Effector CD4-positive, alpha-beta T cell (primary cell): ENCODE measurements around the gene FOXP4.

ENCODE experiments used
- DNase-seq: peaks from one replicate; pipeline ENCODE4 v3.0.0-alpha.2; 2020

Gene FOXP4

GRCh38 chr6:41547799-41548097, 1.6 kb downstream of the FOXP4 start:
- no peak for DNase-seq

GRCh38 chr6:41548098-41548840, 2.1 kb downstream of the FOXP4 start:
- DNase-seq = no peak

DNA sequence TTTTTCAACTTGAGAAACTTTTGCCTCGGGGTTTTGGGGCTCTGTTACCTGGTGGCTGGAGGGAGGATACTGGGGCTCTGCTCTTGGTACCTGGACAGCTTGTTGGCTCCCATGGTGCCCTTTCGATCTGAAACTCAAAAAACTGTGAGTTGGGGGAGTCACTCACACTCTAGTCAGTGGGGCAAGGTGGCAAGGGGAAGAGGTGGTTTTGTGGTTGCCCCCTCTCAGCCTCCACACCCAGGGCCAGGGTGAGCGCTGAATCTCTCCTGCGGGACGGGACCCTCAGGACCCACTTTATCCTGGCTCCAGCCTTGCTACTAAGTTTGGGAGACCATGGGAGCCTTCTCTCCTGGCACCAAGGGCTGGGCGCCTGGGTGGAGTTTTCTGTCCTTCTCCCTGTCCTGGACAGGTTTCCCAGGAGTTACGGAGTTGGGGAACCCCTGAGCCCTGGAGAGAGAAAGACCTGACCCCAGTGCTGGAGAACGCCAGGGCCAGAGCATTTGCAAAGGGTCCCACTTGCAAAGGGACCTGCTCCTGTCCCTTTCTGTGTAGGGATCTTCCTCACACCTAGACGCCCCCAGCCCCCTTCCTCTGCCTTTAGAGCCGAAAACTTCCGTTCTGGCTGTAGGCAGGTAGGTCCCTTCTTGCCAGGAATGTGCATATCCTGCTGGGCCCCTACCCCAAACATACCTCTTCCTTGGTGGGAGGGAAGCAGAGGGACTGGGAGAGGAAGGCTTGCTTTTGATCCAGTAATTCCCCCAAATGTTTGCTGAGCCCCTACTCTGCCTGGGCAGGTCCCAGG, 2.9 kb downstream of the FOXP4 start:
- no peak for DNase-seq

- DNase-seq = no peak
Measured at GRCh38 chr6:41549673-41550072, 3.5 kb downstream of the FOXP4 start.

DNA sequence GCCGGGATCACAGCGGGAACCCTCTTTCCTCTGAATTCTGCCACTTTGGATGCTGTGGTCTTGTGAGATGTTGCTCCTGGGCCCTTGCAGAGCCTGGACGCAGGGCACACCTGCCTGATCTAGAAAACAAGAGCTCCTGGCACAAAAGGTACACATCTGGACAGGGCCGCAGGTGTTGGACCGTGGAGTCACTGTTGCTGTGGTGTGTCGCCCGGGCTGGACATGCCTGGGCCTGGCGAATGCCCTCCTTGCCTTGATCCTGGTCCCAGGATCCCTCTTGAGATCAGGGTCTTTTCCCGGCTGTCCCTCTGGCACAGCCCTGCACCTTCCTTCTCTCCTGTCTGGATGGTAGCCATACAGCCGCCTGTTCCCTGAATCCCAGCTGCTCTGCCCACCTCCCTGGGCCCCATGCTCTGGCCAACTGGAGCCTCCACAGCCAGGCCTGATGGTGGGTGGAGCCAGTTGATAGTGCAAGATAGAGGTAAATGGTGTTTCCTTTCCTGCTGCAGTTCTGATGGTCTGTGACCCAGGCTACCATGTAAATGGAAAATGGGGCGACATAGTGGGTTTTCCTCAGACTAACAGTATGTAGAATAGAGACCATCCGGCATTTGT, 5.0 kb downstream of the FOXP4 start:
- no peak for DNase-seq

DNA sequence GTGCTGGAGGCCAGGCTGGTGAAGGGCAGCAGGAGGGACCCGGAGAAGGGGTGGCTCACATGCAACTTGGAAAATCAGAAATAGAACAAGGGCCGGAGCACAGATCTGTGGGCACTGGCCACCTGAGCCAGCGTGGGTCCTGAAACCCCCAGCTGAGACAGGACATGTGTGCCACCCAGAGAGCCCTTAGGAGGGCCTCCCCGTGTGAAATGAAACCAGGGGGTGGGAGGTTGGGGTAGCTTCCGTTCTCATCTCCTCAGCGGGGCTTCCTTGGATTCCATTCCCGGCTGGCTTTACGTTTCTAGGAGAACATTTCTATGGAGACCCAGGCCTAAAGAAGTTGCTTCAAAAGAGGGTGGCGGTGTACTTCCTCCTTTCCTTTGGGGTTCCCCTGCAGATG, 5.7 kb downstream of the FOXP4 start:
- no peak for DNase-seq

DNA sequence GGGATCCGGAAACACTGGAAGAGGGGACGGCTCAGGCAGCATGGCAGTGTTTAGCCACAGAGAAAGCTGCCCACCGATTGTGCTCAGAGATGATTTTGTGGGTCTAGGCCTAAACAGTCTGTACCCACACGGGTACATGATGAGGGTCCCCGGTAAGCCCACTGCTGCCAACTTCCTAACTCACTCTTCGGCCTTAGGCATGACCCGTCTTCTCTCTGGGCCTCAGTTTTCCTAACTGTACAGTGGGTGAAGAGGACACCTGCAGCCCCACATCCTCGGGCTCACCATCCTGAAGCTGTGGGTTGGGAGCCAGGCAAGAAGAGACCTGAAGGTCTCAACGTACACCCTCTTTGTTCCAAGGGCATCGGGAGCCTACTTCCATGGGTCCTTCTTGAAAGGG, 6.5 kb downstream of the FOXP4 start:
- no peak for DNase-seq

- DNase-seq = no peak
Measured at GRCh38 chr6:41553405-41553999, 7.3 kb downstream of the FOXP4 start.

DNA sequence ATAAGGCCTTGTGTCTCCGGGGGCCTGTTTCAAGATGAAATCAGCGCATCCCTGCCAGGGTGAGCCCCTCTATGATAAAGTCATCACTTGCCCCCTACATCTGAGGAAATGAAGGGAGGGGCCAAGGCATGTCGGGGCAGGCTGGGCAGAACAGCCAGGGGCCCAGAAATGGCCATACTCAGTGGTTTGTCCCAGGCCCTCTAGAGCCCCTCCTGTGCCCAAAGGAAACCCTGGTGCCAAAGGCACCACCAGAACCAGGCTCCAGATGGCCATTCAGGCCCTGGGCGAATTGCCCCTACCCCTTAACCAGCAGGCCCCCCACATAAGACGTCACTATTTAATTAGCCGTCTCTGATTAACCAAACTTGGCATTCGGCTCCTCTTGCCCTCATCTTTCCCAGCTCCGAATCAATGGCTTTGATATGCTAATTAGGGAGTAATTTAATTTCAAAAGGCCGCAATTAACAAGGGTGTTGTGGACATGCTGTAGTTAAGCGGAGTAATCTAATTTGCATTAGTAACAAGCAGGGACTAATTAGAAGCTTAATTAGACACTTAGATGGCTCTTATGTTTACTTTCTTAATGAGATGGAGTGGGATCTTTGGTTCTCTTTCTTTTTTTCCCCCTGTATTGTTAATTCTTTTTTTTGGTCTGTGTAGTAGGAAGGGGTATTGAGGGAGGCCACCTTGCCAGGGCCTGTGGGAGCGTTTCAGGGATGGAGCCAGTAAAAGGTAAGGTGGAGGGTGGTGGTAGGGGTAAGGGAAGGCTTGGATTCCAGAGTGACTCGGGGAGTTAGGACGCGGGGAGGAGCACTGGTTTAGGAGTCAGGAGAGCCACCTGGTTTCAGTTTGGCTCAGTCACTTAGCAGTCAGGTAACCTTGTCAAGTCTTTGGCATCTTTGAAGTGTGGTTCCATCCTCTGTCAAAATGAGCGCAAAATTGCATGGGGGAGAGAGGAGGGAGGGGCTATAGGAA, 9.4 kb downstream of the FOXP4 start:
- DNase-seq = no peak

DNA sequence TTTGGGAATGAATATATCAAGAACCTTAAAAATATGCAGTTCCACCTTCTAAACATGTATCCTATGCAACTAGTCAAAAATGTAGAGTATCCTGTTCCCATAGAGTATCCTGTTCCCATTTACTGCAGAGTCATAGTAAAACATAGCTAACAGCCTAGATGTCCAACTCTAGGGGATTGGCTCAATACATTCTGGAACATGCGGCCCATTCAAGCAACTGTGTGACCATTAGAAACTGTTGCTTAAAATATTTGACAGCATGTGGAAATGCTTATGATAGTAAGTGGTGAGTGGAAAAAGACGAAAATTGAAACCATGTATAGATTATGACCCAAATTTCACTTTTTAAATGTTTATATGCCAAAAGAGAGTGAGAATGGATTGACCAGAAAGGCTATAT, 11.2 kb downstream of the FOXP4 start:
- no peak for DNase-seq

DNA sequence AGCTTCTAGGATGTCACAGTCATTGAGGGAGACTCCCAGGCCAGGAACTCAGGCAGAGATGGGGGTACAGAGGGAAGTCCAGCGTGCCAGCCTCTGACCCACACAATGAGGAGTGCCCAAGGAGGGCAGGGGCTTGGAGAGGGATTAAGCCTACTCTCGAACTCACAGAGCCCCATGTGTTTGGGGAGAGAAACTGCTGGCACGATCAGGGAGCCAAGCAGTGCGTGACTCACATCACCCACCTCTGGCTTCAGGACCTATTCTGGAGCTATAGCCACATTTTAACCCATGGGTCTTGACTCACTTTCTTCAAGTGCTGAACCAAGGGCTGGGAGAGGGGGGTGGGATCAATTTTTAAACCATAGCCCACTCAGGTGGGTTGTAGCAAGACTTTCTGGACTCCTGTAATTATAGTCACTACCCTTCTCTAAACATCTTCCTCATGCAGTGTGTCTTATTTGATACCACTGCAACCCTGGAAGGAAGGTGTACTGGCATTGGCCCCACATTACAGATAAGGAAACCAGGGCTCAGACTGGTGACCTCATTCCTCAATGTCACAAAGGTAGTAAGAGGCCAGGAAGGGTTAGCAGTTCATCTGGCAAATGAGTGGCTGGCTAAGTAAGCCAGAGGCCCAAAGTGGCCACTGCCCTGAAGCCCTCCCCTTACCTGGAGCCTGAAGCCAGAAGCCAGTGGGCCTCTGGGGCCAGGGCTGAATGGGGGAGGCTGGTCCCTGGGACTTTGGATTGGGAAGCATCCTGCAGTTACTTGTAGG, 12.0 kb downstream of the FOXP4 start:
- DNase-seq = no peak

DNA sequence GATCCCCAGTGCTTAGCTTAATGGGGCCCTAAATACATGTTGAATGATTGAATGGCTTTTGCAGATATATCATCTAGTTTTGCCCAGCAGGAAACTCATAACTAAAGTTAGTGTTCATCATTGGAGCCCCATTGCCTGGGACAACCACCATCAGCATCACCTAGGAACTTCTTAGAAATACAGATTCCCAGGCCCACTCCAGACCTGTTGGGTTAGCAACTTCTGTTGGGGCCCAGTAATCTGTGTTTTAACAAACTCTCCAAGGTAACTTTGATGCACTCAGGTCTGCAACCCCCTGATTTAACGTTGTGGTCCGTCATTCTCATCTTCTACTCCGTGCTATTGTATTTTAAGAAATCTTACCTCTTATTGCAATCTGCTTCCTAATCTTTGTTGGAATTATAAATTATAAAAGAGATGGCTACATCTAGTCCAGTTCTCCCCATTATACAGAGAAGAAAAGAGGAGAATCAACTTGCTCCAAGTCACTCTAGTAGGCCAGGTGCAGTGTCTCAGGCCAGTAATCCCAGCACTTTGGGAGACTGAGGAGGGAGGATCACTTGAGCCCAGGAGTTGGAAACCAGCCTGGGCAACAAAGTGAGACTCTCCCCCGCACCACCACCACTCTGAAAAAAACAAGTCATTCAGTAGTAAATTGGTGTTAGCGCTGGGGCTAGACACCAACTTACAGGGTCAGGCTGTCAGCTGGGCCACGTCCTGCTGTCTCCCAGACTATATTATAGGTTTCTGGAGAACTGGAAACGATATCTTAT, 13.7 kb downstream of the FOXP4 start:
- no peak for DNase-seq

- DNase-seq = peak; percentile 86
Measured at GRCh38 chr6:41560431-41561192, 14.4 kb downstream of the FOXP4 start.

DNA sequence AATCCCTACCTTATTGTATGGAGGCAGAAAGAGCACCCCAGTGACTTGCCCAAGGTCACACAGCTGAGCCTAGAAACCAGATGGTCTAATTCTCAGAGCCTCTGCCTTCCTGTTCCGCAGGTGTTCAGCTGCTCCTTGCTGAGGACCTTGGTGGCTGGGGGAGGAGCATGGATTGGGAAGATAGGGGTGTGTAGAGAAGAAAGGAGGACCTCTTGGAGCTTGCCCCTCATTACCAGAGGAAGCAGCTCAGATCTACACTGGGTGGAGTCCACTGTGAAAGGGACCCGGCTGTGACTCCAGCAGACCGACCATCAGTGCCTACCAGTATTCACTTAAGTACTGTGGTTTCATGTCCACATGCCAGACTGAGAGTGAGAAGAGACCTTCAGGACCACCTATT, 15.2 kb downstream of the FOXP4 start:
- no peak for DNase-seq

GRCh38 chr6:41561931-41562911, 16.0 kb downstream of the FOXP4 start:
- DNase-seq = no peak

DNA sequence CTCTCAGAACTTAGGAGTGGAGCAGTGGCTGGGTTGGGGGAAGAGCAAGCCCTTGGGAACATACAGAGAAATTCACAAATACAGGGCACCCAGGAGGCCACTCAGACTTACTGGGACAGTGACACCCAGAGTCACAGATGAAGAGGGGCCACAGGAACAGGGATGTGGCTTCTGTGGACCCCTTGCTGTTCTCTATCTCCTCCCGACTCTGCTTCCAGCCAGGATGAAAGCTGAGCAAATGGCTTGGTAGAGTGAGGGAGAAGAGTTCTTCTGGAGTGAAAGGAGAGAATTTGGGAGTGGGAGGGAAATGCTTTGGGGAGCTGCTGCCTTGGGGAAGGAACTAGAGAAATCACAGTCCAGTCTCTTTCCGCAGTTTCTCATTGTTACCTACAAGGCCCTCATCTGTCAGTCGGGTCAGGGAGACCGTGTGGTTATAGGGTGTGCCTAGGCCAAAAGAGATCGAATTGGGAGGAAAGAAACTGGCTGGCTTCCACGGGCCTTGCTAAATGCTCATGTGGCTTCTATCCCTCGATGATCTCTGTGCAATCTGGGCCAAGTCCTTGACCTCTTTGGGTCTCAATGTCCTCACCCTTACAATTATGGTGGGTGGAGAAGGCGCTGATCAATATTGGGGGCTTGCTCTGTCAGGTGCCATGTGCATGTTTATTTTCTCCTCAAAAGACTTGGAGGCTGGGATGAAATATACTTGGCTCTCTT, 17.0 kb downstream of the FOXP4 start:
- no peak for DNase-seq

GRCh38 chr6:41564448-41565142, 18.4 kb downstream of the FOXP4 start:
- no peak for DNase-seq
